Activated CD8-positive, alpha-beta T cell treated with anti-CD3 and anti-CD28 coated beads, Interleukin-2, amount 10 ng/mL, durations not matched to agents 7 days and 5 days (primary cell): ENCODE results near the gene UNC119. TPM values are rescaled to one million over a fixed set of nuclear protein-coding genes. Genes with fewer than 3 reads are reported as not detected.

Experiments
- ATAC-seq: fragments of 150-1000 bp; cut with Tn5 transposase; one replicate; pipeline ENCODE4 v1.10.0; 2021; ENCODE audit warnings: moderate library complexity
- CTCF ChIA-PET: fragments of 350-600 bp; sonication (Branson Sonifier 250); formaldehyde crosslinking; loops from one replicate; lab custom pipeline; 2021; ENCODE audit warnings: antibody characterized with exemption; lab: Charles Lee
- POLR2A ChIA-PET: fragments of 350-600 bp; sonication (Branson Sonifier 250); formaldehyde crosslinking; loops from one replicate; lab custom pipeline; 2021; ENCODE audit warnings: antibody characterized with exemption; lab: Charles Lee
- DNase-seq: peaks from one replicate; pipeline ENCODE4 v3.0.0-alpha.2; 2020
- H3K27ac Mint-ChIP-seq: one replicate; pipeline ENCODE4 v1.8.0; 2021; ENCODE audit warnings: mild to moderate bottlenecking, mixed read lengths
- H3K27me3 Mint-ChIP-seq: one replicate; pipeline ENCODE4 v1.8.0; 2021; ENCODE audit warnings: low read depth, mixed read lengths
- H3K36me3 Mint-ChIP-seq: one replicate; pipeline ENCODE4 v1.8.0; 2021; ENCODE audit warnings: low read depth, mixed read lengths
- H3K4me1 Mint-ChIP-seq: one replicate; pipeline ENCODE4 v1.8.0; 2021; ENCODE audit warnings: low read depth, mixed read lengths
- H3K4me3 Mint-ChIP-seq: one replicate; pipeline ENCODE4 v1.8.0; 2021; ENCODE audit warnings: mild to moderate bottlenecking, mixed read lengths
- H3K9me3 Mint-ChIP-seq: one replicate; pipeline ENCODE4 v1.8.0; 2022; ENCODE audit warnings: mixed read lengths; ENCODE audit not compliant: insufficient read depth
- total RNA-seq, 2 experiments: library from RNA; stranded (reverse); gene quantifications; one replicate each; pipeline ENCODE4 v1.2.3, GENCODE V29; 2021

The UNC119 gene
- total RNA-seq, 2 experiments from 2014 or later = 41.6 to 48.1 TPM

DNA sequence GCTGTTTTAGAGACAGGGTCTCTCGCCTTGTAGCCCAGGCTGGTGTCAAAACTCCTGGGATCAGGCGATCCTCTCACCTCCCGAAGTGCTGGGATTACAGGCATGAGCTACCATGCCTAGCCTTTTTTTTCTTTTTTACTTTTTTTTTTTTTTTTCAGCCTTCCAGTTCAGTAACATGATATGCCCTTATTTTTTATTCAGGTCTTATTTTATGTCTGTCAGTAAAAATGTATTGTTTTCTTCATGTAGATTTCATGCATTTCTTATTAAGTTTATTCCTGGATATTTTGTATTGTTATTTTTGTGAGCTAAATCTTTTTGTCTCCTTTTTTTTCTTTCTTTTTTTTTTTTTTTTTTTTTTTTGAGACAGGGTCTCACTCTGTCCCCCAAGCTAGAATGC is 49.0 kb downstream of the UNC119 start:
- Mint-ChIP-seq H3K36me3 (no peaks in the 10 kb centered on the region), H3K27ac (no peak overlapping the region), H3K27me3 (peaks cover 4% of the 10 kb centered on the region), H3K4me3 (no peak overlapping the region), H3K4me1 (no peaks in the 10 kb centered on the region), H3K9me3 (no peaks in the 10 kb centered on the region)
- ATAC-seq (no peak), DNase-seq (no peak)
- POLR2A ChIA-PET = no interaction called here
- CTCF ChIA-PET = interaction anchor here (0.6 to 2.2 kb wide), 5 partner anchors 8 to 679 kb away, joined by 3 to 8 read pairs (median 3); no protein-coding TSS in a partner anchor

DNA sequence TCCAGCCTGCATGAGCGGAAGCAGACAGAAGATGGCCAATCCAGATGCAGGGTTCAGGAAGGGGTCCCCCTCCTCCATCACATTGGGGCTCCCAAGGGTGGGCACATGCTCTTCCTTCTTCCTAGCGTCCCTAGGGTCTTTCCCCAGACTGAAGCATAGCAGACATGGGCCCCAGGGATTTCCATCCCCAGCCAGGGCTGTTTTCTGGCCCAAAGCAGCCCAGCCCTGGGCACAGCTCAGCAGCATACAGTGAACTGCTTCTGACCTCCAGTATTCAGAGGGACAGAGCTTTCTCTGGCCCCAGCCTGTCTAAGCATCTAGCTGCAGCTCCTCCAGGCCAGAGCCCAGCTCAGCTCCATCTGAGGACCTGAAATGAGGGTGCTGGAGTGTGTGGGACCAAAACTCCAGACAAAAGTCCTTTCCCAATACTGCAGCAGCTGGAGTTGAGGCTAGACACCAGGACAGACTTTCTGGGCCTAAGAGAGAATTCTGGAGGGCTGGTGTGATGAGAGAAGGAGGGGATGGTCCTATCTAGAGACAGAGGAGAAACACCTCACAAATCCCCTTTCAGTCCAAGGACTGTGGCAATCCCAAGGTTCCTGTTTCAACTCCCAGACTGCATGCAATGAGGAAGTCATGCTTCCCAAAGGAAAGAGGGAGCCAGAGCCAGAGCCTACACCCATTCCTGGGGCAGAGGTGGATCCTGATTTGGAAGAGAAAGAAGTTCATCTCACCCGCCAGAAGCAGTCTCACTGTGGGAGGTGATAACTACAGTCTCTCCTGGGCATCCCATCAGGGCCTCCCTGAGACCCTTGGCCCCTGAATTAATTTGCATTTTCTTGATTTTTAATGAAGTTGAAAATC is 50.8 kb downstream of the UNC119 start:
- H3K9me3 Mint-ChIP-seq = no peaks in the 10 kb centered on the region
- H3K27me3 Mint-ChIP-seq = peaks cover 4% of the 10 kb centered on the region
- no peaks in the 10 kb centered on the region for H3K4me1 Mint-ChIP-seq
- POLR2A ChIA-PET = no interaction called here
- H3K27ac Mint-ChIP-seq = no peak overlapping the region
- H3K36me3 Mint-ChIP-seq = no peaks in the 10 kb centered on the region
- no peak overlapping the region for H3K4me3 Mint-ChIP-seq
- DNase-seq = no peak
- CTCF ChIA-PET = interaction anchor here (1.2 to 1.5 kb wide), 2 partner anchors 11 to 47 kb away, joined by 3 read pairs; no protein-coding TSS in a partner anchor
- ATAC-seq = no peak

DNA sequence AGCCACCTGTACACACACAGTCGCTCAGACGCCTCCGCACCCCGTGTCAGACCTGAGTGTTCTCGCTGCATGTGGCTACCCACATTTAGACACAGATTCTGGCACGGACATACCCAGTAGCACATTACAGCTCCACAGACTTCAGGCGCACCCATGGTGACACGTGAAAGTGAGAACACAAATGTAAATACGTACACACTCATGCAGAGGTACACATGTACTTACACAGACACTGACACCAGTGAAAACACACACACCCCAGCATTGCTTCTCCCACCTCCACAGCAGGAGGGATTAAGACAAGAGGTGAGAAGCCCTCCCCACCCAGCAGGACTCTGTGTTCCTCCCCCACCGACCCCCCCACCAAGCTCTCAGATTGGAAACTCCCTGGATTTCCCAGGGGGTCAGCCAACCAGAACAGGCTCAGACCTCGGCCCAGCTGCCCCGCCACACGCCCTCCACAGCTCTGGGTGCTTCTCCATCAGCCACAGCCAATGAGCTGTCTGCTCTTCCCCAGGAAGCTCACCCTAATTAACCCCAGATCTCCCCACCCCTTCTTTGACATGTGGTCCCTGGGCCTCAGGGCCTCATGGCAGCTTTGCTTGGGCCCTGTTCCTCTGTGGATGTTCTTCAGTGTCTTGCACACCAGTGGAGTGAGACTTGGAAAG is 51.6 kb downstream of the UNC119 start:
- no peak for DNase-seq
- POLR2A ChIA-PET = no interaction called here
- H3K4me3 Mint-ChIP-seq = no peak overlapping the region
- no peaks in the 10 kb centered on the region for H3K9me3 Mint-ChIP-seq
- CTCF ChIA-PET = interaction anchor here (1.5 kb wide), 1 partner anchor 48 kb away, joined by 3 read pairs; no protein-coding TSS in a partner anchor
- H3K27me3 Mint-ChIP-seq = peaks cover 4% of the 10 kb centered on the region
- ATAC-seq = no peak
- H3K4me1 Mint-ChIP-seq = no peaks in the 10 kb centered on the region
- H3K27ac Mint-ChIP-seq = no peak overlapping the region
- no peaks in the 10 kb centered on the region for H3K36me3 Mint-ChIP-seq

DNA sequence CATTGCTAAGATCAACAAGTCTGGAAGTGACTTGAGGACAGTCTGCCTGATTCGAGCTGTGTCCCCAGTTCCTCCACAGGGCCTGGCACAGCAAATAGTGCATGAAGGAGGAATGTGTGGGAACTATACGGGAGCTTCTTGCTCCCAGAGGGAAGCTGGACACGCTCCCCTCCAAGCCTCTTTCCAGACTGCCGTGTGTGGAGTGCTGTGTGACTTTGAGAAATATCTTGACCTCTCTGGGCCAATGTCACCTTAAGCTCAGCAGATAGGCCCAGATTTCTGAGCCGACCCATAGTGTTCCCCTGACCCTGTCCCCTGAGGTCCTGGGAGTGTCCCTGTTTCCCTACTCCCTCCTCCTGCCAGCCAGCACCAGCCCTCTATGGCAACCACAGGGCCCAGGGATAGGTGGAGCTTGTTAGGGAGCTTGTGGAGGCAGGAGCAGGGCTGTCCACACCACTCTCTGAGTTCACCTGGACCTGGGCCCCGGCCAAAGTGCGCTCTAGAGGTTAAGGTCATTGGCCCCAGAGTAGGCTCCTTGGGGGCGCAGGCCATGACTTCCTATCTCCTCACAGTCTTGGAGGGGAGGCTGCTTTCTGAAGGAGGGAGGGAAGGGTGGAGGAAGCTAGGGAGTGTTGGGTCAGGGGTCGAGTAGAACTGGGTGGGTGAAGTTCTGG is 52.6 kb downstream of the UNC119 start:
- Mint-ChIP-seq H3K27ac (no peak overlapping the region), H3K4me1 (no peaks in the 10 kb centered on the region)
- POLR2A ChIA-PET = interaction anchor here (0.6 kb wide), 1 partner anchor 25 kb away, joined by 3 read pairs; no protein-coding TSS in a partner anchor

DNA sequence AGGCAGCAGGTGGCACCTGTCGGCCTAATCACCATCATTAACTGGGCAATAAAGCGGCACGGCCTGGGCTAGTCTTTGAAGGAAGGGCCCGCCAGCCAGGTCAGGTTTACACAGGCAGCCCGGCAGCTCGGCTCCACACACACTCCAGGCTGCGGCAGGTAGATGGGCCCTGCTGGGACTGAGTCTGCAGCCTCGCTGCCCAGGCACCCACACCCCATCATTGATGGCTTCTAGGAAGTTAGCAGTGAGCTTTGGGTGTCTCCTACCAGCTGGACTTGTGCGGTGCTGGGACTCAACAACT is 53.1 kb downstream of the UNC119 start:
- Mint-ChIP-seq H3K4me3 (no peak overlapping the region), H3K9me3 (no peaks in the 10 kb centered on the region), H3K4me1 (no peaks in the 10 kb centered on the region), H3K36me3 (no peaks in the 10 kb centered on the region), H3K27me3 (no peaks in the 10 kb centered on the region), H3K27ac (no peak overlapping the region)
- ChIA-PET POLR2A (interaction anchor here (0.6 kb wide), 1 partner anchor 25 kb away, joined by 3 read pairs; no protein-coding TSS in a partner anchor), CTCF (interaction anchor here (1.1 to 1.4 kb wide), 2 partner anchors 41 to 50 kb away, joined by 3 read pairs; no protein-coding TSS in a partner anchor)
- DNase-seq (no peak), ATAC-seq (no peak)

More for the DNA sequence above, 52.6 kb downstream of the UNC119 start:
- peaks cover 2% of the 10 kb centered on the region for H3K27me3 Mint-ChIP-seq
- no peak overlapping the region for H3K4me3 Mint-ChIP-seq
- no peaks in the 10 kb centered on the region for H3K36me3 Mint-ChIP-seq
- H3K9me3 Mint-ChIP-seq = no peaks in the 10 kb centered on the region
- no peak for ATAC-seq
- DNase-seq = no peak
- CTCF ChIA-PET = interaction anchor here (1.1 to 1.5 kb wide), 2 partner anchors 40 to 49 kb away, joined by 3 read pairs; no protein-coding TSS in a partner anchor

DNA sequence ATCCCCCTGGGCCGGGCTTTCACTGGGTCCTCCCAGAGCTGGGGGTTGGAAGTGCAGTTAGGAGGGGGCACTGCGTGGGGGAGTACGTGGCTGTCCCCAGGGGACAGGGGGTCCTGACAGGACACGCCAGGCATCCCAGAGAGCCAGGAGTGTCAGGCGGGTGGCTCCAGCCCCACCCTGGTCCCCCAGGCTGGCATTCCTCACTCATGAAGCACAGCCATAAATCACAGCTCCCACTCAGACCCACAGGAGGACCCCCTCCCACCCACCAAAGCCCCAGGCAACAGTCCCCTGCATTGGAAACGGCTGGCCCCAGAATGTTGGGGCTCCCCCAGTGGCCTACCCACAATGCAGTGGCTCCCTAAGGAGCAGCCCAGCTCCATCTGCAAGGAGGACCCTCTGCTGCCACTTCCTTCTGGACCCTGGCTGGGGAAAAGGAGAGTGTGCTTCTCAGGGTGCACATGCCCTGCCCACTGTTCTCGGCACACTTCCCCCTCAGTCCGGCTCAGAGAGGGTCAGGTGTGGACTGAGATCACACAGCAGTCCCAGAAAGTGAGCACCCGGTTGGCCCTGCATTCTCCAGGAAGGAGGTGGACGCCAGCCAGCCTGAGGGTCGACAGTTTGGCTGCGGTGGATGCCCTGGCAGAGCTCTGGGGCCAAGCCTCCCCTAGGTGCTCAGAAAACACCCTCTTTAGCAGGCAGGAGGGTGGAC is 53.6 kb downstream of the UNC119 start:
- ChIA-PET POLR2A (interaction anchor here (0.6 kb wide), 1 partner anchor 26 kb away, joined by 3 read pairs; no protein-coding TSS in a partner anchor), CTCF (interaction anchor here (0.5 to 1.4 kb wide), 3 partner anchors 41 to 121 kb away, joined by 3 read pairs; no protein-coding TSS in a partner anchor)
- Mint-ChIP-seq H3K36me3 (no peaks in the 10 kb centered on the region), H3K27ac (no peak overlapping the region), H3K27me3 (no peaks in the 10 kb centered on the region), H3K4me1 (no peaks in the 10 kb centered on the region), H3K4me3 (no peak overlapping the region), H3K9me3 (no peaks in the 10 kb centered on the region)
- ATAC-seq = no peak
- no peak for DNase-seq

DNA sequence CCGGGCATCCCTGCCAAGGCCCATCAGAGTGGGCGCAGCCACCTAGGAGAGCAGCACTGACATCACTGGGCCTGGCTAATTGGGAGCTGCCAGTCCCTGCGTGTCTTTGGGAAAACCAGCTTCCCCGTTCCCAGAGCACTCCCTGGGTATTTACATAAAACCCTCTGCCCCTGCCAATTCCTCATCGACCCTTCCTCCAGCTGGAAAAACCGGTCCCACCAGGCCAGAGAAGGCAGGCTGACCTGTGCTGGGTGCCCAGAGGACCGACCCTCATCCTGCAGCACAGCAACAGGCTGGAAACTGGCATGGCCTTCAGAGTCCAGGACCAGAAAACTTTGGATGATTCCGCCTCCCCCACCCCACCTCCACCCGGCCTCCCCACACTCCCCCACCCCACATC is 54.5 kb downstream of the UNC119 start:
- no peak for DNase-seq
- no peak overlapping the region for H3K27ac Mint-ChIP-seq
- no peak overlapping the region for H3K4me3 Mint-ChIP-seq
- ChIA-PET POLR2A (no interaction called here), CTCF (interaction anchor here (0.6 to 1.4 kb wide), 2 partner anchors 11 to 52 kb away, joined by 3 read pairs; no protein-coding TSS in a partner anchor)
- no peaks in the 10 kb centered on the region for H3K4me1 Mint-ChIP-seq
- no peaks in the 10 kb centered on the region for H3K9me3 Mint-ChIP-seq
- ATAC-seq = no peak
- no peaks in the 10 kb centered on the region for H3K36me3 Mint-ChIP-seq
- no peaks in the 10 kb centered on the region for H3K27me3 Mint-ChIP-seq

Other genes with a start within 250 kb of the UNC119 start
- 10 to 100 TPM; 31.2 to 32.0 TPM for gene TMEM97, start 233.4 kb downstream of the UNC119 start, total RNA-seq
- 10 to 100 TPM; 20.7 to 22.7 TPM for gene IFT20, start 217.2 kb downstream of the UNC119 start, total RNA-seq
- gene TNFAIP1, start 216.9 kb downstream of the UNC119 start, total RNA-seq = 10 to 100 TPM; 16.3 to 19.7 TPM
- 10 to 100 TPM; 68.1 to 73.9 TPM for gene POLDIP2, start 195.1 kb downstream of the UNC119 start, total RNA-seq
- not detected for gene SEBOX, start 187.4 kb downstream of the UNC119 start, total RNA-seq
- gene VTN, start 182.3 kb downstream of the UNC119 start, total RNA-seq = not detected
- 10 to 100 TPM; 16.2 to 20.0 TPM for gene SARM1, start 180.9 kb downstream of the UNC119 start, total RNA-seq
- gene SLC46A1, start 146.4 kb downstream of the UNC119 start, total RNA-seq = 1 to 10 TPM; 2.7 to 3.1 TPM
- not detected for gene SLC13A2, start 79.0 kb downstream of the UNC119 start, total RNA-seq
- gene FOXN1, start 46.3 kb downstream of the UNC119 start, total RNA-seq = not detected
- gene PIGS, start 18.9 kb upstream of the UNC119 start, total RNA-seq = 10 to 100 TPM; 60.0 to 61.1 TPM
- gene ALDOC, start 24.3 kb upstream of the UNC119 start, total RNA-seq = 10 to 100 TPM; 97.3 to 99.7 TPM
- 100 to 1,000 TPM; 162 to 170 TPM for gene SPAG5, start 46.4 kb upstream of the UNC119 start, total RNA-seq
- 10 to 100 TPM; 23.0 to 28.7 TPM for gene RSKR, start 61.6 kb upstream of the UNC119 start, total RNA-seq
- 100 to 1,000 TPM; 162 to 169 TPM for gene BLTP2, start 92.5 kb upstream of the UNC119 start, total RNA-seq
- gene SDF2, start 109.3 kb upstream of the UNC119 start, total RNA-seq = 10 to 100 TPM; 51.7 to 54.5 TPM
- gene SUPT6H, start 109.6 kb upstream of the UNC119 start, total RNA-seq = 10 to 100 TPM; 69.4 to 72.8 TPM
- gene PROCA1, start 159.3 kb upstream of the UNC119 start, total RNA-seq = 1 to 10 TPM; 5.3 to 6.1 TPM
- gene RAB34, start 165.2 kb upstream of the UNC119 start, total RNA-seq = 10 to 100 TPM in 1 of 2 experiments, 1 to 10 TPM in 1; 10.0 to 12.7 TPM
- gene RPL23A, start 167.4 kb upstream of the UNC119 start, total RNA-seq = 1,000 to 10,000 TPM; 1,988 to 2,040 TPM
- gene TLCD1, start 173.6 kb upstream of the UNC119 start, total RNA-seq = 1 to 10 TPM; 2.8 to 3.0 TPM
- gene NEK8, start 176.2 kb upstream of the UNC119 start, total RNA-seq = 1 to 10 TPM; 4.8 to 5.0 TPM
- 10 to 100 TPM; 66.0 to 78.4 TPM for gene TRAF4, start 191.4 kb upstream of the UNC119 start, total RNA-seq